GM12878 (cell line): ENCODE measurements around the gene CYP4F11. TPM values are rescaled to one million over a fixed set of nuclear protein-coding genes. Genes with fewer than 3 reads are reported as not detected.

Experiments used
- ATAC-seq: fragments of 200-7000 bp; cut with Tn5 transposase; 3 replicates; pipeline ENCODE4 v1.9.1; 2020; ENCODE audit warnings: mild to moderate bottlenecking, moderate library complexity
- BruUV-seq: library from RNA; stranded (reverse); fragments of 400-500 nt; replicated peaks from 2 replicates; lab custom pipeline; 2021; lab: Mats Ljungman, UMichigan
- CTCF ChIA-PET: fragments of 300-600 bp; sonication (Branson Sonifier 250); formaldehyde crosslinking; extraction: SDS; loops from one replicate; lab custom pipeline; 2021; ENCODE audit warnings: inconsistent platforms; lab: Yijun Ruan, JAX
- POLR2A ChIA-PET: fragments of 350-600 bp; formaldehyde crosslinking; extraction: SDS; loops from one replicate; lab custom pipeline; 2021; ENCODE audit warnings: inconsistent platforms; lab: Charles Lee
- RAD21 ChIA-PET: fragments of 300-600 bp; sonication (Branson Sonifier 250); formaldehyde crosslinking; loops from one replicate; lab custom pipeline; 2023; ENCODE audit warnings: antibody characterized with exemption; ENCODE audit not compliant: unreplicated experiment; lab: Charles Lee
- SMC1A ChIA-PET: fragments of 300-600 bp; sonication (Branson Sonifier 250); formaldehyde crosslinking; loops from one replicate; lab custom pipeline; 2023; ENCODE audit not compliant: unreplicated experiment, uncharacterized antibody; lab: Charles Lee
- DNase-seq: peaks from one replicate; pipeline ENCODE4 v3.0.0-alpha.2; 2011; ENCODE audit warnings: low read depth, low spot score
- FAIRE-seq: peaks from 3 replicates; lab custom pipeline; 2011; peaks lifted over from hg19 to GRCh38; lab: Jason Lieb, UNC
- H2AFZ ChIP-seq: 2 replicates; pipeline ENCODE4 v1.6.0; 2011; ENCODE audit warnings: low read depth, low read length, control low read depth; ENCODE audit not compliant: control insufficient read depth
- H3K27ac ChIP-seq: 2 replicates; pipeline ENCODE4 v1.5.1; 2011; ENCODE audit warnings: control low read depth; ENCODE audit not compliant: control insufficient read depth, insufficient read depth
- H3K27me3 ChIP-seq, 2 experiments: replicated peaks in 1 of 2; 2 replicates each; pipeline versions ENCODE4 v1.6.0 to v1.6.1; 2011; ENCODE audit warnings: low read length in 1 of 2; ENCODE audit not compliant: control insufficient read depth in 2 of 2, insufficient read depth in 2 of 2
- H3K36me3 ChIP-seq, 2 experiments: 2 replicates each; pipeline ENCODE4 v1.5.1; 2011; ENCODE audit warnings: low read length in 1 of 2; ENCODE audit not compliant: control insufficient read depth in 2 of 2, insufficient read depth in 2 of 2
- H3K4me1 ChIP-seq: 2 replicates; pipeline ENCODE4 v1.6.1; 2011; ENCODE audit warnings: mild to moderate bottlenecking, low read length, moderate library complexity, mixed read lengths; ENCODE audit not compliant: control insufficient read depth, insufficient read depth
- H3K4me2 ChIP-seq: 2 replicates; pipeline ENCODE4 v1.6.0; 2011; ENCODE audit warnings: control low read depth; ENCODE audit not compliant: control insufficient read depth, insufficient read depth
- H3K4me3 ChIP-seq: fragments of 200-600 bp; sonication (generic); 2 replicates; pipeline ENCODE4 v1.5.1; 2016
- H3K79me2 ChIP-seq: 2 replicates; pipeline ENCODE4 v1.6.0; 2011; ENCODE audit warnings: low read length; ENCODE audit not compliant: control insufficient read depth, insufficient read depth
- H3K9ac ChIP-seq: 2 replicates; pipeline ENCODE4 v1.8.0; 2011; ENCODE audit warnings: low read length, control low read depth, mixed read lengths; ENCODE audit not compliant: control insufficient read depth, insufficient read depth
- H3K9me3 ChIP-seq: replicated peaks from 3 replicates; pipeline ENCODE4 v1.5.1; 2011; ENCODE audit warnings: mild to moderate bottlenecking, low read length; ENCODE audit not compliant: control insufficient read depth, insufficient read depth
- H4K20me1 ChIP-seq: 2 replicates; pipeline ENCODE4 v1.6.0; 2011; ENCODE audit not compliant: control insufficient read depth, insufficient read depth
- BCL11A ChIP-seq: IDR thresholded peaks from 2 replicates; pipeline ENCODE4 v1.6.1; 2011; ENCODE audit warnings: low read depth, low read length
- BCLAF1 ChIP-seq: fragments of 450-650 bp; IDR thresholded peaks from 2 replicates; pipeline ENCODE4 v1.6.1; 2017; ENCODE audit warnings: antibody characterized with exemption, mild to moderate bottlenecking, moderate library complexity
- CBFB ChIP-seq: IDR thresholded peaks from 2 replicates; pipeline ENCODE4 v1.6.1; 2016; ENCODE audit warnings: antibody characterized with exemption, low read depth
- CEBPB ChIP-seq, 2 experiments: fragments of 150-350 bp in 1 of 2; IDR thresholded peaks; 2 replicates each; pipeline ENCODE4 v1.6.1; 2012 to 2014; ENCODE audit warnings: low read depth in 2 of 2, low read length in 2 of 2, borderline replicate concordance in 1 of 2, inconsistent platforms in 1 of 2
- HDAC6 ChIP-seq: fragments of 200-600 bp; sonication (generic); IDR thresholded peaks from one replicate; pipeline ENCODE4 v1.8.0; 2017; ENCODE audit warnings: antibody characterized with exemption; ENCODE audit not compliant: unreplicated experiment
- STAT3 ChIP-seq: IDR thresholded peaks from 2 replicates; pipeline ENCODE4 v1.6.1; 2011; ENCODE audit warnings: low read depth, low read length, improper control_type of control experiment
- TCF7 ChIP-seq: IDR thresholded peaks from 2 replicates; pipeline ENCODE4 v1.6.1; 2014; ENCODE audit warnings: antibody characterized with exemption, borderline replicate concordance
- ZBTB11 ChIP-seq: fragments of 450-650 bp; formaldehyde crosslinking; IDR thresholded peaks from 2 replicates; pipeline ENCODE4 v1.5.0; 2022; ENCODE audit warnings: mild to moderate bottlenecking, missing genetic modification characterization
- ZBTB4 ChIP-seq: fragments of 450-650 bp; formaldehyde crosslinking; IDR thresholded peaks from 2 replicates; pipeline ENCODE4 v1.4.0; 2022; ENCODE audit warnings: mild to moderate bottlenecking, moderate library complexity
- WGBS: methylation state at CpG from one replicate; pipeline ENCODE4 v1.1.6; 2016; ENCODE audit warnings: low lambda C conversion rate; ENCODE audit not compliant: insufficient replicate concordance, insufficient coverage; ENCODE audit errors: missing lambda C conversion rate; 5-methylcytosine and 5-hydroxymethylcytosine counted together
- in situ Hi-C: fragments of 300-500 bp; cut with MboI; formaldehyde crosslinking; loops from 9 replicates; pipeline ENCODE4 v1.14.3; 2018; ENCODE audit warnings: mixed read lengths
- intact Hi-C: fragments of 100-400 bp; cut with micrococcal nuclease; formaldehyde crosslinking; loops from one replicate; pipeline ENCODE4 v1.14.2; 2022; ENCODE audit not compliant: unreplicated experiment
- polyA plus RNA-seq, 11 experiments: library from polyadenylated mRNA; depleted of rRNA in 4 of 11; unstranded in 6 of 11; stranded (reverse) in 5 of 11; fragments of >200 nt; fragmentation: Nextera tagmentation in 4 of 11; fragmentation: Illumina TruSeq in 1 of 11; extraction: Ambion mirVana in 4 of 11; extraction: Trizol in 1 of 11; gene quantifications; 1 replicate in 1 of 11; 2 replicates in 10 of 11; pipeline versions ENCODE4 v1.2.1 to v1.2.3, GENCODE V29; 2011 to 2016; ENCODE audit warnings: inconsistent platforms in 2 of 11, missing spikeins in 2 of 11, low read depth in 1 of 11
- total RNA-seq, 4 experiments: library from RNA; depleted of rRNA in 3 of 4; stranded (reverse); fragments of >200 nt in 3 of 4; fragmentation: Illumina TruSeq in 1 of 4; extraction: Trizol in 1 of 4; gene quantifications; 2 replicates each; pipeline versions ENCODE4 v1.2.1 to v1.2.3, GENCODE V29; 2013 to 2021

The CYP4F11 gene
- total and polyA plus RNA-seq, 10 of the 15 experiments (the other 5 are each of a cell fraction or from before 2014, with no cell fraction given) = not detected

GRCh38 chr19:15976836-15977689 is 42.7 kb upstream of the CYP4F11 start:
- WGBS = 14% methylated on average over 10 of the region's 10 CpGs
- ChIA-PET RAD21 (no interaction called here), SMC1A (no interaction called here)
- in situ Hi-C loops = no loop called here
- Histone ChIP-seq H3K27me3 (no peaks in the 10 kb centered on the region), H3K36me3 (no peaks in the 10 kb centered on the region), H3K9ac (no peak overlapping the region), H3K9me3 (no peaks in the 10 kb centered on the region; the same call in 1 of the 3 replicates), H3K79me2 (no peaks in the 10 kb centered on the region), H3K4me1 (no peaks in the 10 kb centered on the region), H3K4me3 (no peak overlapping the region)
- FAIRE-seq (no peak), ATAC-seq (no peak)
- TF ChIP-seq BCL11A (no peak), BCLAF1 (no peak), CEBPB (IDR thresholded peaks at IDR 0.05; ENCODE audit: borderline replicate concordance in 1 of 2, low read depth in 2 of 2, low read length in 2 of 2) (no peak), TCF7 (no peak), STAT3 (no peak), CBFB (no peak), ZBTB11 (CRISPR knock-in tag) (no peak), ZBTB4 (CRISPR knock-in tag) (no peak), HDAC6 (no peak)
- TF ChIP-seq, all 136 proteins: peak for 0
- no peak for DNase-seq
- CTCF ChIA-PET = no interaction called here
- intact Hi-C loops = no loop called here
- H2AFZ ChIP-seq = no peak overlapping the region
- POLR2A ChIA-PET = no interaction called here
- H3K27ac ChIP-seq = no peak overlapping the region
- no peak overlapping the region for H3K4me2 ChIP-seq
- no TSS peak for BruUV-seq
- no peaks in the 10 kb centered on the region for H4K20me1 ChIP-seq
